DOHH2 (cell line): ENCODE results near the gene SEPHS1.

ENCODE experiments used
- EZH2phosphoT487 ChIP-seq: fragments of 200-600 bp; sonication (generic); IDR thresholded peaks from 2 replicates; pipeline ENCODE4 v1.6.1; 2017; ENCODE audit warnings: borderline replicate concordance, mild to moderate bottlenecking, antibody characterized with exemption, low read length, moderate library complexity, mixed read lengths
- TF ChIP-seq, protein P1 (sequence below): fragments of 200-600 bp; sonication (generic); IDR thresholded peaks from one replicate; pipeline ENCODE4 v1.5.1; 2014; ENCODE audit warnings: antibody characterized with exemption, mild to moderate bottlenecking, low read depth, low read length; ENCODE audit not compliant: poor library complexity, severe bottlenecking

- TF ChIP-seq, protein P1, sequence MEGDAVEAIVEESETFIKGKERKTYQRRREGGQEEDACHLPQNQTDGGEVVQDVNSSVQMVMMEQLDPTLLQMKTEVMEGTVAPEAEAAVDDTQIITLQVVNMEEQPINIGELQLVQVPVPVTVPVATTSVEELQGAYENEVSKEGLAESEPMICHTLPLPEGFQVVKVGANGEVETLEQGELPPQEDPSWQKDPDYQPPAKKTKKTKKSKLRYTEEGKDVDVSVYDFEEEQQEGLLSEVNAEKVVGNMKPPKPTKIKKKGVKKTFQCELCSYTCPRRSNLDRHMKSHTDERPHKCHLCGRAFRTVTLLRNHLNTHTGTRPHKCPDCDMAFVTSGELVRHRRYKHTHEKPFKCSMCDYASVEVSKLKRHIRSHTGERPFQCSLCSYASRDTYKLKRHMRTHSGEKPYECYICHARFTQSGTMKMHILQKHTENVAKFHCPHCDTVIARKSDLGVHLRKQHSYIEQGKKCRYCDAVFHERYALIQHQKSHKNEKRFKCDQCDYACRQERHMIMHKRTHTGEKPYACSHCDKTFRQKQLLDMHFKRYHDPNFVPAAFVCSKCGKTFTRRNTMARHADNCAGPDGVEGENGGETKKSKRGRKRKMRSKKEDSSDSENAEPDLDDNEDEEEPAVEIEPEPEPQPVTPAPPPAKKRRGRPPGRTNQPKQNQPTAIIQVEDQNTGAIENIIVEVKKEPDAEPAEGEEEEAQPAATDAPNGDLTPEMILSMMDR = no peak
- TF ChIP-seq EZH2phosphoT487 = no peak
These were observed 56.0 kb downstream of the SEPHS1 start for GRCh38 chr10:13291821-13292773.
